Left cardiac atrium (tissue), 4 donors: ENCODE data around the gene PPP1R12B. TPM values are rescaled to one million over a fixed set of nuclear protein-coding genes. Genes with fewer than 3 reads are reported as not detected.
"Not testable (repeated sequence)": the region's sequence is repeated elsewhere in the genome, so short reads cannot be mapped to it uniquely, and the experiment has no call there.

Source experiments
- ATAC-seq, 2 donors: fragments of 200-7000 bp; cut with Tn5 transposase; one replicate each; pipeline ENCODE4 v1.9.1; 2020; ENCODE audit warnings: mild to moderate bottlenecking in 2 of 2, moderate library complexity in 2 of 2
- DNase-seq: peaks from one replicate; pipeline ENCODE4 v3.0.0-alpha.2; 2020
- intact Hi-C, 2 donors: fragments of 100-400 bp; cut with DNase I; formaldehyde crosslinking; loops; one replicate each; pipeline versions ENCODE4 v1.14.1 to v1.15.1; 2022 to 2023
- total RNA-seq, 2 donors: library from RNA; stranded (reverse); fragmentation: NEBNext Ultra II Directional; extraction: Animal tissue kit (Norgen Biotek cat#: 25700); gene quantifications; one replicate each; pipeline ENCODE4 v1.2.1, GENCODE V29; 2021
- donor health status: DM: no; HTN: yes; CAD: no.
- donor health status: DM: no; HTN: yes; CAD: no; lungs with severe emphysema.
- donor health status: DM: yes; HTN: yes; CAD: no.
- donor health status: Dilated cardiomyopathy.

Gene PPP1R12B
- total RNA-seq, 2 donors from 2014 or later, result 416 to 465 TPM

GRCh38 chr1:202501281-202501680 lies 152.8 kb downstream of the PPP1R12B start:
- no peak for DNase-seq
- intact Hi-C loops, result loop anchor here (10.0 kb wide), 1 partner anchor 74 kb away; no protein-coding TSS in a partner anchor
- ATAC-seq, result peak in 1 of 2 donors; percentile 20

- DNase-seq (no peak), ATAC-seq (peak; percentile 81 to 91)
- intact Hi-C loops, result loop anchor here (10.0 kb wide), 1 partner anchor 69 kb away; no protein-coding TSS in a partner anchor
Observed at GRCh38 chr1:202505356-202505755, 156.9 kb downstream of the PPP1R12B start.

GRCh38 chr1:202505880-202506575 lies 157.5 kb downstream of the PPP1R12B start:
- peak; percentile 65 for DNase-seq
- intact Hi-C loops, result loop anchor here (10.0 kb wide), 1 partner anchor 69 kb away; no protein-coding TSS in a partner anchor
- peak; percentile 81 to 89 for ATAC-seq

- intact Hi-C loops, result loop anchor here (10.0 kb wide), 1 partner anchor 66 kb away; no protein-coding TSS in a partner anchor
- not testable (repeated sequence) for ATAC-seq, DNase-seq
Observed at GRCh38 chr1:202508863-202509262, 160.4 kb downstream of the PPP1R12B start.

- DNase-seq, intact Hi-C loops, ATAC-seq: not testable (repeated sequence)
Observed at GRCh38 chr1:202513875-202514274, 165.4 kb downstream of the PPP1R12B start.

- intact Hi-C loops, result no loop called here
Observed at GRCh38 chr1:202516434-202516877, 168.0 kb downstream of the PPP1R12B start.

GRCh38 chr1:202517146-202517545 lies 168.6 kb downstream of the PPP1R12B start:
- intact Hi-C loops, result not testable (repeated sequence)

More at GRCh38 chr1:202516434-202516877, 168.0 kb downstream of the PPP1R12B start:
- DNase-seq (no peak), ATAC-seq (peak in 1 of 2 donors; percentile 48)

GRCh38 chr1:202518180-202518579 lies 169.7 kb downstream of the PPP1R12B start:
- ATAC-seq, intact Hi-C loops, DNase-seq: not testable (repeated sequence)

More at GRCh38 chr1:202517146-202517545, 168.6 kb downstream of the PPP1R12B start:
- DNase-seq, ATAC-seq: not testable (repeated sequence)

GRCh38 chr1:202518905-202519304 lies 170.4 kb downstream of the PPP1R12B start:
- intact Hi-C loops, DNase-seq, ATAC-seq: not testable (repeated sequence)

- intact Hi-C loops, DNase-seq: not testable (repeated sequence)
- ATAC-seq, result peak; percentile 59 to 76
Observed at GRCh38 chr1:202520129-202520856, 171.8 kb downstream of the PPP1R12B start.

GRCh38 chr1:202520857-202521216 lies 172.3 kb downstream of the PPP1R12B start:
- ATAC-seq, result peak in 1 of 2 donors; percentile 30
- DNase-seq, intact Hi-C loops: not testable (repeated sequence)

GRCh38 chr1:202521484-202521883 lies 173.0 kb downstream of the PPP1R12B start:
- ATAC-seq, intact Hi-C loops, DNase-seq: not testable (repeated sequence)

- DNase-seq, result no peak
- no peak for ATAC-seq
- intact Hi-C loops, result no loop called here
Observed at GRCh38 chr1:202521886-202522285, 173.4 kb downstream of the PPP1R12B start.

- DNase-seq, ATAC-seq, intact Hi-C loops: not testable (repeated sequence)
Observed at GRCh38 chr1:202526056-202526455, 177.6 kb downstream of the PPP1R12B start.

GRCh38 chr1:202528096-202528722 lies 179.7 kb downstream of the PPP1R12B start:
- ATAC-seq, DNase-seq, intact Hi-C loops: not testable (repeated sequence)

- DNase-seq, intact Hi-C loops, ATAC-seq: not testable (repeated sequence)
Observed at GRCh38 chr1:202530686-202531085, 182.2 kb downstream of the PPP1R12B start.

- intact Hi-C loops, result no loop called here
- DNase-seq (no peak), ATAC-seq (no peak)
Observed at GRCh38 chr1:202531472-202531811, 182.9 kb downstream of the PPP1R12B start.

GRCh38 chr1:202531812-202532616 lies 183.5 kb downstream of the PPP1R12B start:
- ATAC-seq, result peak in 1 of 2 donors; percentile 72
- intact Hi-C loops, DNase-seq: not testable (repeated sequence)
